Activated CD4-positive, alpha-beta T cell treated with anti-CD3 and anti-CD28 coated beads, Interleukin-2, Interleukin-4, amounts not matched to agents 100 ng/mL and 50 ng/mL, durations not matched to agents 16 hours and 8 hours (primary cell): ENCODE measurements around the gene INTS6.

Experiments used
- DNase-seq: peaks from one replicate; pipeline ENCODE4 v3.0.0-alpha.2; 2020; ENCODE audit warnings: low spot score

INTS6 gene

GRCh38 chr13:51452361-51453206 lies at the start of gene INTS6:
INTS6 (minus strand) TSS chr13:51453036; CDS start chr13:51452525, 511 bp downstream.
- peak; percentile 100 for DNase-seq

GRCh38 chr13:51502153-51502651 lies 49.4 kb upstream of the INTS6 start:
- DNase-seq: peak; percentile 69

- no peak for DNase-seq
Observed at GRCh38 chr13:51501592-51502152, 48.8 kb upstream of the INTS6 start.

GRCh38 chr13:51501096-51501495 lies 48.3 kb upstream of the INTS6 start:
- no peak for DNase-seq

GRCh38 chr13:51500687-51501086 lies 47.9 kb upstream of the INTS6 start:
- no peak for DNase-seq

GRCh38 chr13:51499841-51500240 lies 47.0 kb upstream of the INTS6 start:
- no peak for DNase-seq

GRCh38 chr13:51495316-51495715 lies 42.5 kb upstream of the INTS6 start:
- no peak for DNase-seq

GRCh38 chr13:51494156-51494555 lies 41.3 kb upstream of the INTS6 start:
- DNase-seq: no peak

- no peak for DNase-seq
Observed at GRCh38 chr13:51488212-51488611, 35.4 kb upstream of the INTS6 start.

GRCh38 chr13:51481656-51482055 lies 28.8 kb upstream of the INTS6 start:
- no peak for DNase-seq

GRCh38 chr13:51479199-51479523 lies 26.3 kb upstream of the INTS6 start:
- DNase-seq: no peak

- no peak for DNase-seq
Observed at GRCh38 chr13:51478418-51479198, 25.8 kb upstream of the INTS6 start.

GRCh38 chr13:51477653-51478324 lies 25.0 kb upstream of the INTS6 start:
- DNase-seq: no peak

- no peak for DNase-seq
Observed at GRCh38 chr13:51477149-51477548, 24.3 kb upstream of the INTS6 start.

GRCh38 chr13:51475727-51476501 lies 23.1 kb upstream of the INTS6 start:
- DNase-seq: no peak

- no peak for DNase-seq
Observed at GRCh38 chr13:51469790-51470189, 17.0 kb upstream of the INTS6 start.

- no peak for DNase-seq
Observed at GRCh38 chr13:51467730-51468129, 14.9 kb upstream of the INTS6 start.

GRCh38 chr13:51465124-51465523 lies 12.3 kb upstream of the INTS6 start:
- DNase-seq: no peak

- DNase-seq: no peak
Observed at GRCh38 chr13:51457086-51457815, 4.4 kb upstream of the INTS6 start.

GRCh38 chr13:51456510-51456909 lies 3.7 kb upstream of the INTS6 start:
- DNase-seq: no peak

- DNase-seq: no peak
Observed at GRCh38 chr13:51455532-51455931, 2.7 kb upstream of the INTS6 start.
